GM23248 (cell line): ENCODE results near the gene CST6. TPM values are rescaled to one million over a fixed set of nuclear protein-coding genes. Genes with fewer than 3 reads are reported as not detected.

Experiments
- DNase-seq: peaks from one replicate; pipeline ENCODE4 v3.0.0-alpha.2; 2015
- H2AFZ ChIP-seq: fragments of 200-600 bp; sonication (generic); 2 replicates; pipeline ENCODE4 v1.6.1; 2016; ENCODE audit warnings: antibody characterized with exemption
- H3F3A ChIP-seq: fragments of 200-600 bp; sonication (generic); 2 replicates; pipeline ENCODE4 v1.6.1; 2016; ENCODE audit warnings: mild to moderate bottlenecking, antibody characterized with exemption, mixed run types; ENCODE audit not compliant: insufficient read depth
- H3K27ac ChIP-seq: fragments of 200-600 bp; sonication (generic); 2 replicates; pipeline ENCODE4 v1.5.1; 2016; ENCODE audit warnings: mild to moderate bottlenecking
- H3K27me3 ChIP-seq: fragments of 200-600 bp; sonication (generic); replicated peaks from 2 replicates; pipeline ENCODE4 v1.6.1; 2016; ENCODE audit warnings: mild to moderate bottlenecking; ENCODE audit not compliant: insufficient read depth
- H3K36me3 ChIP-seq: fragments of 200-600 bp; sonication (generic); 2 replicates; pipeline ENCODE4 v1.6.1; 2016; ENCODE audit warnings: low read depth, mild to moderate bottlenecking
- H3K4me1 ChIP-seq: fragments of 200-600 bp; sonication (generic); 2 replicates; pipeline ENCODE4 v1.6.1; 2016; ENCODE audit warnings: mild to moderate bottlenecking; ENCODE audit not compliant: insufficient read depth
- H3K4me2 ChIP-seq: fragments of 200-600 bp; sonication (generic); one replicate; pipeline ENCODE4 v1.6.1; 2016; ENCODE audit warnings: mild to moderate bottlenecking; ENCODE audit not compliant: unreplicated experiment
- H3K4me3 ChIP-seq: fragments of 200-600 bp; sonication (generic); 2 replicates; pipeline ENCODE4 v1.5.1; 2016; ENCODE audit warnings: mild to moderate bottlenecking
- H3K79me2 ChIP-seq: fragments of 200-600 bp; sonication (generic); 2 replicates; pipeline ENCODE4 v1.6.1; 2016; ENCODE audit warnings: mild to moderate bottlenecking; ENCODE audit not compliant: insufficient read depth
- H3K9ac ChIP-seq: fragments of 200-600 bp; sonication (generic); 2 replicates; pipeline ENCODE4 v1.6.1; 2016; ENCODE audit warnings: mild to moderate bottlenecking
- H3K9me2 ChIP-seq: fragments of 200-600 bp; sonication (generic); 2 replicates; pipeline ENCODE4 v1.6.1; 2016; ENCODE audit warnings: mixed run types, mild to moderate bottlenecking, moderate library complexity; ENCODE audit not compliant: insufficient read depth
- H3K9me3 ChIP-seq: fragments of 200-600 bp; sonication (generic); one replicate; pipeline ENCODE4 v1.6.1; 2017; ENCODE audit warnings: low read depth
- H4K20me1 ChIP-seq: fragments of 200-600 bp; sonication (generic); 2 replicates; pipeline ENCODE4 v1.6.0; 2016; ENCODE audit not compliant: insufficient read depth
- EZH2 ChIP-seq: fragments of 200-600 bp; sonication (generic); IDR thresholded peaks from 2 replicates; pipeline ENCODE4 v1.6.1; 2018; ENCODE audit warnings: antibody characterized with exemption, mild to moderate bottlenecking; ENCODE audit not compliant: insufficient read depth, poor library complexity, severe bottlenecking
- EZH2phosphoT487 ChIP-seq: fragments of 200-600 bp; sonication (generic); IDR thresholded peaks from 2 replicates; pipeline ENCODE4 v1.6.1; 2018; ENCODE audit warnings: antibody characterized with exemption, moderate library complexity, mild to moderate bottlenecking, low read depth; ENCODE audit not compliant: insufficient read depth
- WGBS, 2 experiments: methylation state at CpG; one replicate each; pipeline ENCODE4 v1.1.6; 2015 to 2017; ENCODE audit warnings: low lambda C conversion rate in 2 of 2, low coverage in 1 of 2; ENCODE audit errors: missing lambda C conversion rate in 2 of 2; 5-methylcytosine and 5-hydroxymethylcytosine counted together
- in situ Hi-C: fragments of 300-500 bp; cut with MboI; formaldehyde crosslinking; loops from 2 replicates; pipeline ENCODE4 v1.15.0; 2020
- polyA plus RNA-seq: library from polyadenylated mRNA; unstranded; fragments of >200 nt; fragmentation: Nextera tagmentation; extraction: Ambion mirVana; gene quantifications from 2 replicates; pipeline ENCODE4 v1.2.1, GENCODE V29; 2016
- total RNA-seq: library from RNA; depleted of rRNA; stranded (reverse); fragments of >200 nt; shearing (Covaris generic); gene quantifications from 2 replicates; pipeline ENCODE4 v1.2.3, GENCODE V29; 2014

Gene CST6
- total and polyA plus RNA-seq, 2 experiments from 2014 or later, result 21.9 to 35.1 TPM

- peaks cover 77% of the 10 kb centered on the region for H3K79me2 ChIP-seq
These were observed 43.2 kb downstream of the CST6 start for GRCh38 chr11:66055021-66055420.

GRCh38 chr11:66056501-66056900 is 44.7 kb downstream of the CST6 start:
- in situ Hi-C loops, result no loop called here

More at GRCh38 chr11:66055021-66055420, 43.2 kb downstream of the CST6 start:
- Histone ChIP-seq H3K4me1 (peaks cover 22% of the 10 kb centered on the region), H3K4me2 (no peak overlapping the region), H3K9me3 (no peaks in the 10 kb centered on the region), H3K27ac (no peak overlapping the region), H3K36me3 (peaks cover 47% of the 10 kb centered on the region), H3F3A (peaks cover 24% of the 10 kb centered on the region; the same call in 1 of the 2 replicates), H2AFZ (no peak overlapping the region), H3K9me2 (no peaks in the 10 kb centered on the region), H4K20me1 (no peaks in the 10 kb centered on the region), H3K27me3 (no peaks in the 10 kb centered on the region), H3K4me3 (no peak overlapping the region), H3K9ac (no peak overlapping the region)
- WGBS, 2 experiments, result 91 to 94% methylated on average over 6 to 7 of the region's 7 CpGs
- DNase-seq, result no peak
- in situ Hi-C loops, result no loop called here
- TF ChIP-seq EZH2 (no peak), EZH2phosphoT487 (no peak)

GRCh38 chr11:66059966-66060680 is 48.3 kb downstream of the CST6 start:
- H3K9me2 ChIP-seq, result no peaks in the 10 kb centered on the region
- peaks cover 91% of the 10 kb centered on the region for H3K36me3 ChIP-seq
- in situ Hi-C loops, result no loop called here
- 72 to 73% methylated on average over 8 of the region's 8 CpGs for WGBS, 2 experiments
- H2AFZ ChIP-seq, result no peak overlapping the region
- H3K9ac ChIP-seq, result no peak overlapping the region
- no peak for TF ChIP-seq EZH2
- TF ChIP-seq EZH2phosphoT487, result no peak
- no peak overlapping the region for H3K4me3 ChIP-seq
- peaks cover 97% of the 10 kb centered on the region for H3K79me2 ChIP-seq
- peaks cover 64% of the 10 kb centered on the region for H3F3A ChIP-seq
- no peaks in the 10 kb centered on the region for H4K20me1 ChIP-seq
- H3K27me3 ChIP-seq, result no peaks in the 10 kb centered on the region
- DNase-seq, result no peak
- no peaks in the 10 kb centered on the region for H3K4me1 ChIP-seq
- H3K4me2 ChIP-seq, result no peak overlapping the region
- H3K9me3 ChIP-seq, result no peaks in the 10 kb centered on the region
- H3K27ac ChIP-seq, result no peak overlapping the region

More at GRCh38 chr11:66056501-66056900, 44.7 kb downstream of the CST6 start:
- no peak overlapping the region for H2AFZ ChIP-seq
- H3K36me3 ChIP-seq, result peaks cover 62% of the 10 kb centered on the region
- H3K9ac ChIP-seq, result peak overlapping the region; percentile 17; the same call in 1 of the 2 replicates
- no peaks in the 10 kb centered on the region for H3K9me2 ChIP-seq
- H3K79me2 ChIP-seq, result peaks cover 92% of the 10 kb centered on the region
- H3K4me1 ChIP-seq, result peaks cover 16% of the 10 kb centered on the region
- no peak overlapping the region for H3K4me2 ChIP-seq
- no peak overlapping the region for H3K4me3 ChIP-seq
- DNase-seq, result no peak
- H3K9me3 ChIP-seq, result no peaks in the 10 kb centered on the region
- peaks cover 28% of the 10 kb centered on the region; the same call in 1 of the 2 replicates for H3F3A ChIP-seq
- H4K20me1 ChIP-seq, result no peaks in the 10 kb centered on the region
- TF ChIP-seq EZH2, result no peak
- no peak for TF ChIP-seq EZH2phosphoT487
- H3K27ac ChIP-seq, result no peak overlapping the region
- no peaks in the 10 kb centered on the region for H3K27me3 ChIP-seq
- 54 to 58% methylated on average over 7 of the region's 7 CpGs for WGBS, 2 experiments

GRCh38 chr11:66061268-66061667 is 49.5 kb downstream of the CST6 start:
- no peak for TF ChIP-seq EZH2phosphoT487
- TF ChIP-seq EZH2, result no peak
- WGBS, 2 experiments, result 66 to 70% methylated on average over 6 of the region's 6 CpGs
- in situ Hi-C loops, result no loop called here
- no peak overlapping the region for H3K9ac ChIP-seq
- peaks cover 94% of the 10 kb centered on the region for H3K79me2 ChIP-seq
- no peak overlapping the region for H2AFZ ChIP-seq
- H3K9me2 ChIP-seq, result no peaks in the 10 kb centered on the region
- no peaks in the 10 kb centered on the region for H3K4me1 ChIP-seq
- DNase-seq, result no peak
- no peaks in the 10 kb centered on the region for H3K27me3 ChIP-seq
- no peaks in the 10 kb centered on the region for H3K9me3 ChIP-seq
- peaks cover 87% of the 10 kb centered on the region for H3K36me3 ChIP-seq
- peaks cover 67% of the 10 kb centered on the region for H3F3A ChIP-seq
- no peaks in the 10 kb centered on the region for H4K20me1 ChIP-seq
- no peak overlapping the region for H3K4me2 ChIP-seq
- no peak overlapping the region for H3K27ac ChIP-seq
- no peak overlapping the region for H3K4me3 ChIP-seq
